Heart left ventricle (tissue), 13 donors: ENCODE measurements around the gene KCTD17.

ENCODE experiments used
- CTCF ChIP-seq, 12 donors: fragments of 200-600 bp; sonication (generic) in 4 of 12; IDR thresholded peaks; one replicate each; pipeline versions ENCODE4 v1.5.0 to v1.8.0; 2018 to 2022; ENCODE audit warnings: antibody characterized with exemption in 12 of 12, mild to moderate bottlenecking in 5 of 12
- POLR2A ChIP-seq, 2 donors: fragments of 450-650 bp; IDR thresholded peaks; one replicate each; pipeline ENCODE4 v1.6.1; 2017; ENCODE audit warnings: antibody characterized with exemption in 2 of 2, mild to moderate bottlenecking in 2 of 2, moderate library complexity in 2 of 2
- donor health status: ischemic (EF 13 %, LVEDD 7.1; RV severe dilation, severe dysfunction).
- donor health status: DM: no; HTN: yes; CAD: no.
- donor health status: DM: no; HTN: no; CAD: no.
- donor health status: ischemic (EF 25% LVEDD 6.9; RV normal size, moderate dysfunction).
- donor health status: ischemic (EF 25% LVEDD 5.7; RV mildly dilated, moderate dysfunction).
- donor health status: ischemic (EF 35%, LVEDD 5.7; RV mildly dilated, moderate dysfunction).
- donor health status: nonischemic (EF 11% LVEDD 7.7; RV severe dilation, severe dysfunction).
- donor health status: DM: yes; HTN: yes; CAD: no.
- donor health status: PGD.
- donor health status: ischemic (EF 29% LVEDD 5.4; RV normal size, mild dysfunction).
- donor health status: nonischemic (EF 23%, LVEDD 6.1; RV moderate dilation, normal function).

GRCh38 chr22:37001826-37002225 lies 49.7 kb upstream of the KCTD17 start:
- TF ChIP-seq CTCF (IDR thresholded peaks at IDR 0.05): no peak
- no peak for TF ChIP-seq POLR2A (IDR thresholded peaks at IDR 0.05)
